ENCODE measurements around the gene BUD31. TPM values are rescaled to one million over a fixed set of nuclear protein-coding genes. Genes with fewer than 3 reads are reported as not detected.
"Not testable (repeated sequence)": the region's sequence is repeated elsewhere in the genome, so short reads cannot be mapped to it uniquely, and the experiment has no call there.

BUD31 gene
- total RNA-seq, 1 donor from 2014 or later: 116 TPM

DNA sequence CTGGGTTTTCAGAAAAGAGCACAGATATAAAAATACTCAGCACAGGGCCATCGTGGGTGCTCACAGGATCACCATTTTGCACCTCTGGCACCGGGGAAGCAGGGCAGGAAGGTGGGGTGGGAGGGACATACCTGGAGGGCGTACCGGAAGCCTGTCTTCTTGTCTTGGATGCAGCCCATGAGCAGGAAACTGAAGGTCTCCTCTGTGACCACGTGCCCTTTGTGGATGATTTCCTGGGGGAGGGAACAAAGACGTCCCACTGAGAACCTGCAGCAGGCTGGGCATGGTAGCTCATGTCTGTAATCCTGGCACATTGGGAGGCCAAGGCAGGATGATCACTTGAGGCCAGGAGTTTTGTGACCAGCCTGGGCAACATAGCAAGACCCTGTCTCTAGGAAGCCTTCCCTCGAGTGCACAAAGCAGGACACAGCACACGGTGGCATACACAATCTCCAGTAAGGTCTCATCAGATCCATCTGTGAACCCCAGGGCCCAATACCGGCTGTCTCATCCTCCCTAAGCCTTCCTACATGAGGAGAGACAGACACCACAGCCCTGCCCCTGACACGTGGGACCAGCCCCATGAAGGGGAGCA lies 20.3 kb downstream of the BUD31 start:
- no peak for DNase-seq (ENCODE audit: low read depth, low spot score)

DNA sequence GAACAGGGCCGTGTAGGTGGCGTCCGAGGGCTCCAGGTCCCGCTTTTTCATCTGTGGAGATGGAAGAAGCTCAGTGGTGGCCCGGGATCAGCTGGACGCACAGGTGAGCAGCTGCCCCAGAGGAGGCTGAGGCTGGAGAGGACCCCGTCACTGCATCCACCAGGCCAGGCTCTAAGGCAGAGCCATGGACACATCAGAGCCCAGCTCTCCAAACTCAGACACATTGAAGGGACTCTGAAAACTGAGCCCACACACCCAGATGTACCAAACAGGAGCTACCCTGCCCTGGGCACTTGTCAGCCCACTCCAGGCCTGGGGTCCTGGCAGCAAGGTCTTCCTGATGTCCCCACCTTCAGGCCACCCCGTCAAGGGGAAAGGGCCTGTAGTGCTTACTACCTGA lies 21.0 kb downstream of the BUD31 start:
- DNase-seq (ENCODE audit: low read depth, low spot score): no peak

DNA sequence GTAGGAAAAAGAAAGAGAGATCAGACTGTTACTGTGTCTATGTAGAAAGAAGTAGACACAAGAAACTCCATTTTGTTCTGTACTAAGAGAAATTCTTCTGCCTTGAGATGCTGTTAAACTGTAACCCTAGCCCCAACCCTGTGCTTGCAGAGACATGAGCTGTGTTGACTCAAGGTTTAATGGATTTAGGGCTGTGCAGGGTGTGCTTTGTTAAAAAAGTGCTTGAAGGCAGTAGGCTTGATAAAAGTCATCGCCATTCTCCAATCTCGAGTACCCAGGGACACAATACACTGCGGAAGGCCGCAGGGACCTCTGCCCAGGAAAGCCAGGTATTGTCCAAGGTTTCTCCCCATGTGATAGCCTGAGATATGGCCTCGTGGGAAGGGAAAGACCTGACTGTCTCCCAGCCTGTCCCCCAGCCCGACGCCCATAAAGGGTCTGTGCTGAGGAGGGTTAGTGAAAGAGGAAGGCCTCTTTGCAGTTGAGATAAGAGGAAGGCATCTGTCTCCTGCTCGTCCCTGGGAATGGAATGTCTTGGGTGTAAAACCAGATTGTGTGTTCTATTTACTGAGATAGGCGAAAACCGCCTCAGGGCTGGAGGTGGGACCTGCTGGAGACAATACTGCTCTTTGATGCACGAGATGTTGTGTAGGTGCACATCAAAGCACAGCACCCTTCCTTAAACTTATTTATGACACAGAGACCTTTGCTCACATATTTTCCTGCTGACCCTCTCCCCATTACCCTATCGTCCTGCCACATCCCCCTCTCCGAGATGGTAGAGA lies 23.2 kb downstream of the BUD31 start:
- not testable (repeated sequence) for DNase-seq (ENCODE audit: low read depth, low spot score)

DNA sequence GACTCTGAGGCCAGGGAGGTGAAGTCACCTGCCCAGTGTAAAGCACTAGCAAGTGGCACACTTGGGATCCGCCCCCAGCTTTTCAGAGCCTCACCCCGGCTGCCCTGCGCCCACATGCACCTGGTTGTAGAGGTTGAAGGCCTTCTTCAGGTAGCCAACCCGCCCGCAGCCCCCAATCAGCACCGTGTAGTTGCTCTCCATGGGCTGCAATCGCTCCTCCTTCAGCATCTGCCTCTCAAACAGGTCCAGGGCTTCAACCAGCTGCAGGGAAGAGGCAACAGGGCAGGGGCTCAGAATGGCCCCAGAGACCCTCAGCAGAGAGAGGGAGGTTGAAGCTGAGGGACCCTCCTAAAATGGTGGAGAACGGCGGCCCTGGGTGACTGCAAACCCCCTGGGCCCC lies 24.4 kb downstream of the BUD31 start:
- no peak for DNase-seq (ENCODE audit: low read depth, low spot score)

DNA sequence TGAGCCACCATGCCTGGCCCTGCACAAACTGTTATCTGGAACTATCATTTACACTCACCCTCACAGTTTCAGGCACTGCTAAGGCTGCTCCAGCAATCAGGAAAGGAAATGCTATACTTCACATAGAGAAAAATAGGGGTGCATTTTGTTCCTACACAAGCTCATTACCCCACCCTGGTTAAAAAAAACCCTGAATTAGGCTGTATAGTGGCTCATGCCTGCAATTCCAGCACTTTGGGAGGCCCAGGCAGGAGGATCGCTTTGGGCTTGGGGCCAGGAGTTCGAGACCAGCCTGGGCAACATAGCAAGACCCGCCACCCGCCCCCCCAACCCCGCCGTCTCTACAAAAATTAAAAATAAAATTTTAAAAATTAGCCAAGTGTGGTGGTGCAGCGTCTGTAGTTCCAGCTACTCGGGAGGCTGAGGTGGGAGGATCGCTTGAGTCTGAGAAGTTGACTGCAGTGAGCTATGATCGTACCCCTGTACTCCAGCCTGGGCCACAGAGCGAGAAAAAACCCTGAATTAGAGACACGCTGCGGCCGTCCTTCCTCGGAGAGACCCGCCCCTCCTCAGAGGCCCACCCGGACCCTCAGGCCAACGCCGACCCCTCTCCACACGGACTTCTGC lies 29.3 kb downstream of the BUD31 start:
- DNase-seq (ENCODE audit: low read depth, low spot score): no peak

DNA sequence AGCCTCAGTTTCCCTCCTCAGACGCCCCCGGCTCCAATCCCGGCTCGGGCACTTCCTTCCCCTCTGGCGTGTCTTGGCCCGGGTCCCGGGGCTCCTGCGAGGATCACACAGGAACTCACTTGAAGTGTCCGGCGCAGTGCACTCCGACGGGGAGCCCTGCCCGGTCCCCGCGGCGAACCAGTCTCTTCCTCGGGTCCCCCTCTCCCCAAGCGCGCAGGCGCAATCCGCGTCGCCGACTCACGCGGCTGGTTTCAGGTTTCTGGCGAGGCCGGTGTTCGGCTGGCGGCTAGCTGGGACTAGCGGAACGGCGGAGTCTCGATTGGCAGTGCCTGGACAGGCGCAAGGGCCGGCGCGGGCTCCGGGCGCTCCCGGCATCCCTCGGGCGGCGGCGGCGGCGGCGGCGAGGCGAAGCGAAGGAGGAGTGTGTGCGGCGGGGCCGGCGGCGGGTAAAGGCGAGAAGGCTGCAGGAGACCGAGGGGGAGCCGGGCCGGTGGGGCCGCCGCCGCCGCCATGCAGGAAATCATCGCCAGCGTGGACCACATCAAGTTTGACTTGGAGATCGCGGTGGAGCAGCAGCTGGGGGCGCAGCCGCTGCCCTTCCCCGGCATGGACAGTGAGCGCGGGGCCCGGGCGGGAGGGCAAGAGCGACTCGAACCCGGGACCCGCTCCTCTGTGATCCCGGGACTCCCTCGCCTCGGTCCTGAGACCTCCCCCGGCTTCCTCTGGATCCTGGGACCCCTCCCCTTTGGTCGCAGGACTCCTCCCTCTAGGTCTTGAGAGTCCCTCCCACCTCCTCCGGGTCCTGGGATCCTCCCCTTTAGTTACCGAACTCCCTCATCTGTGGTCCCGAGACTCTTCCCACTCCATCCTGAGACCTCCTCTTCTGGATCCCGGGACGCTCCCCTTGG lies 30.1 kb downstream of the BUD31 start, which contains the start of the genes CPSF4 and PTCD1:
CPSF4 (plus strand) TSS at position 371 of the 908 bp plus-strand sequence; CDS start at position 511, 140 bp downstream.
PTCD1 (minus strand) TSS at position 226 of the 908 bp plus-strand sequence. CDS start 3,556 bp downstream, outside the sequence.
- DNase-seq (ENCODE audit: low read depth, low spot score): peak; percentile 76

DNA sequence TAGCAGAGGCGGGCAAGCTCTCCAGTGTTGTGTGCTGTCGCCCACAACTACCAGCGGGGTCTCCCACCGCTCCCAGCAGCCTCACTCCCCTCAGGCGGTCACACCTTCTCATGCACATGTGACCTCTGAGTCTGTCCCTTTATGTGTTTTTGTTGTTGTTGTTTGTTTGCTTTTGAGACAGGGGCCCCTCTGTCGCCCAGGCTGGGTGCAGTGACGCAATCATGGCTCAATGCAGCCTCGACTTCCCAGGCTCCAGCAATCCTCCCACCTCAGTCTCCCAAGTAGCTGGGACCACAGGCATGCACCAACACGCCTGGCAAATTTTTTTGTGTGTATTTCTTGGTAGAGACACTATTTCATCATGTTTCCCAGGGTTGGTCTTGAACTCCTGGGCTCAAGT lies 31.4 kb downstream of the BUD31 start:
- DNase-seq (ENCODE audit: low read depth, low spot score): no peak

DNA sequence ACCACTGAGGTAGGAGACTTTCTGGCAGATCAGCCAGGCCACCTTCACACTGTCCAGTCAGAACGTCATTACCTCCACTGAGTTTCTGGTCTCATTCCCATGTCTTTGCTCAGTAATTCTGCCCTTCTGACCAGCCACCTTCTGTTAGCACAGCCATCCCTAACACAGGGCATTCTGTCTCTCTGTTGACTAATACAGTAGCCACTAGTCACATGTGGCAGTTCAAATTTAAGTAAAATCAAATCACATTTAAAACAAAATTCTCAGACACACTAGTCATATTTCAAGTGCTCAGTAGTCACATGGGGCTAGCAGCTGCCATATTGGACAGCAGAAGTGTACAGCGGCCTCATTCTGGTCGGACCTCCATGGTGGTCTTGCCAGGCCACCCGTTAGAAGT lies 37.3 kb downstream of the BUD31 start:
- DNase-seq (ENCODE audit: low read depth, low spot score): no peak

DNA sequence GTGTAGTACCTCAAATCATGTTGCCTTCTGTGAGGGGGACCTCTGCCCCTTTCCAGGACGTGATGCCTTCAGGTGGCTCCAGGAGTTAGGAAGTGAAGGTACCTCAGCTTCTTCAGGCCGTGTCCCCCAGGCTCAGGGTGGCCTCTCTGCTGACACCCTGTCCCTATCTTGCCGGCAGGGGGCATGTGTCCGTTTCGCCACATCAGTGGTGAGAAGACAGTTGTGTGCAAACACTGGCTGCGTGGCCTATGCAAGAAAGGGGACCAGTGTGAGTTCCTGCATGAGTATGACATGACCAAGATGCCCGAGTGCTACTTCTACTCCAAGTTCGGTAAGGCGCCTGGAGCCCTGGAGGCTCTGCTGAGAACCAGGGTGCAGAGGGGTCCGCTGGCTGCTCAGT lies 39.2 kb downstream of the BUD31 start:
- no peak for DNase-seq (ENCODE audit: low read depth, low spot score)

DNA sequence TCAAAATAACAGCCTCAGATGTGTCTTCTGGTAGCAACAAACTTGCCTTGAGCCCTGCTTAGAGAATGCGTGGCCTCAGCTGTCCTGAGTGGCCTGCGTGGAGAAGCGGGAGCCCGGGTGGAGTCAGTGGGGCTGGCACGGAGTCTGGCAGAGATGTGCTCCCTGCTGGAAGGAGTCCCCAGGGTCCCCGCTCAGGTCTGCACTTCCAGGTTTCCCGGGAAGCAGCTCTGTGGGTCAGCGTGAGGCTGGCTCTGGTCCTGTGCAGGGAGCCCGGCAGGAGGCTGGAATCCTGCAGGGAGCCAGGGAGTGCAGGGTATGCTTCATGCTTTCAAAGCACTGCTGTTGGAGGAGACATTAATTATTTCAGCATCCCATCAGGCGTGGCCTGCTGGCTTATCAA lies 40.1 kb downstream of the BUD31 start:
- no peak for DNase-seq (ENCODE audit: low read depth, low spot score)

DNA sequence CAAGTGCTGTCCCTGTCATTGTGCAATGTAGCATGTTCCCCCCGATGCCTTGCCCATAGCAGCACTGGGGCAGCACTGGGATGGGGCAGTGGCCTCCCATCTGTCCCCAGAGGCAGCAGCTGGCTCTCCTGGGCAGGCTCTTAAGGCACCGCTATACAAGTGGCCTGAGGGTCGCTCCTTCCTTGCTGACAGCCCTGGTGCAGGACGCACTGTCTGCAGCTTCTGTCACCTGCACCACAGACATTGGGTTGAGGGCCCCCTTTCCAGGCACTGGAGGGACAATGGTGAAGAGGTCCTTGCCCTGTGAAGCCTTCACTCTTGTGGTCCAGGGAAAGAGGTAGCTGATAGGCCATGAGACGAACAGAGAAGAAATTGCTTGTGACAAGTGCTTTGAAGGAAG lies 40.6 kb downstream of the BUD31 start:
- no peak for DNase-seq (ENCODE audit: low read depth, low spot score)

DNA sequence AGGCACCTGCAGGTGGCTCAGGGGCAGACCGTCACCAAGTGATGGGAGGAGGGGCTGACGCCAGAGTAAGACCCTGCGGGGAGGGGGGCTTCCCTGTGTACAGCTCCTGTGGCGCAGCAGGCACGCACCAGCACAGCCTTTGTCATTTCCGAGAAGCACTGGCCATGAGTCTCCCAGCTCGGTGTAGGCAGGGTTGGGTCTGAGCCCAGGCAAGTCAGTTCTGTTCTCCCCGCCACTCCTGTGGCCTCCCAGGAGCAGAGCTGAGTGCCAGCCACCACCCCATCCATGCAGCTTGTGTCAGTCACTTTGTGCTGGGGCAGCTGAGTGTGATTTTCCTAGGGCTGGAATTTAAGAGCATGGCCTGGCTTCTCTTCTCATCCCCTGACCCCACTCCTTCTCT lies 43.2 kb downstream of the BUD31 start:
- no peak for DNase-seq (ENCODE audit: low read depth, low spot score)

DNA sequence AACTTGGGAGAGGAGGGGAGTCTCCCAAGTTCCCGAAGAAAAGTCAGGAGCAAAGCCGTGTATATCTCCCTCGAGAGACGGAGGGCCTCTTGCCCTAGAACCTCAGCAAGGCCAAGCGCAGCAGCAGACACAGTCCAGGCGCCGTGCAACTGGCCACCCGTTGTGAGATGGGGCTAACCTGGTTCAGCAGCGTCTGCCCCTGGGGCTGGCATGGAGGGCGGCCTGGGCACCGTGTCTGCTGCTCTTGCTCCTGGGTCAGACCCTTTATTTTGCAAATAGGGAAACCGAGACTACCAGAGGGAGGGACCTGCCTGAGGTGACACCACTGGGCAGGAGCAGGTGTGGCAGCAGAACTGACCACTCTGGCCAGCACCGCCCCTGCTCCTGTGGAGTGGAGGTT lies 43.8 kb downstream of the BUD31 start:
- no peak for DNase-seq (ENCODE audit: low read depth, low spot score)

DNA sequence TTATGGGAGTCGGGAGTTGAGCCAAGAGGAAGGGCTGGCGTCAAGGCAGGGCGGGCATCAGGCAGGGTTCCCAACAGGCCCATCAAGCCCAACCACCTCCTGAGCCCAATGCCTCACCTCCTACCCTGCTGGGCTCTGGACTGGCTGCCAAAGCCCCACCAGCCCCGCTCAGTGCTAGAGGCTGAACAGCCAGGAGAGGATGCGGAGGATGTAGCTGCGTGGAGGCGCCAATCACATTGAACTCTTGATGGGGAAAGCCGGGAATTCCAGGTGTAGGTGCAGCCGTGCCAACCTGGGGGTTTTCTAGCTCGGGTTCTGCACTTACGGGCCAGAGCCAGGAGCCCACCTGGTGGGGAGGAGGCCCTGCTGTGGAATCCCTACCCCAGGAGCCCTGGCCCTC lies 44.3 kb downstream of the BUD31 start:
- DNase-seq (ENCODE audit: low read depth, low spot score): no peak

DNA sequence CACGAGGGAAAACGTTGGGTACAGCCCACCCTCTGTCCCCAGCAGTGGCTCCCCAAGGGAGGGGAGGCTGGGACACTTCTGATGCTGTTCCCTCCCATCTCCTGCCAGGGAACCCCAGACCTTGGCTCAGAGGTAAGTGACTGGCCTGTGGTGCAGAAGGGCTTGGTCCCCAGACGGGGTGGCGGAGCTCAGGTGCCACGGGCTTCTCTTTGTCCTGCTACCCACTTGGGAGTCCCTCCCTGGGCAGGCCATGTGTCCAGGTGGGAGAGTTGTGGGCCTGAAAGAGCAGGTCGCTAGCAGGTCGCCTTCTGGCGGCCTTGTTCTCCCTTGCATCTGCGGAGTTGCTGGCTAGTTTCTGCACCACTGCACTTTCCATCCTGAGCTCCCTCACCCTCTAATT lies 47.1 kb downstream of the BUD31 start:
- no peak for DNase-seq (ENCODE audit: low read depth, low spot score)

DNA sequence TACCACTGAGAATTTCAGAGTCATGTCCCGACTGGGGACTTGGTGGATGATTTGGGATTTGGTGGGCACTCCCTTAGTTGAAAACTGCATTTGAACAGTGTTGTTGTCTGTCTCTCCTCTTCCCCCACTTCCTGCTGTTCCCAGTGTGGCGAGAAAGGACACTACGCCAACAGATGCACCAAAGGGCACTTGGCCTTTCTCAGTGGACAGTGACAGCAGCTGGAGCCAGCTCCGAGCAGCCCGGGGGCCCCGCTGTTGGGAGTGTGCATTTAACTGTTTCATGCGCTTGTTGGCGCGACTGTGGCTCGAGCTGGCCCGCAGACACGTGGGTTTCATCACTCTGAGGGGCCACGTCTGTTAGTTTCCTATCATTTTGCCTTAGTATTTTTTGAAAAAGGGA lies 47.5 kb downstream of the BUD31 start:
- no peak for DNase-seq (ENCODE audit: low read depth, low spot score)

DNA sequence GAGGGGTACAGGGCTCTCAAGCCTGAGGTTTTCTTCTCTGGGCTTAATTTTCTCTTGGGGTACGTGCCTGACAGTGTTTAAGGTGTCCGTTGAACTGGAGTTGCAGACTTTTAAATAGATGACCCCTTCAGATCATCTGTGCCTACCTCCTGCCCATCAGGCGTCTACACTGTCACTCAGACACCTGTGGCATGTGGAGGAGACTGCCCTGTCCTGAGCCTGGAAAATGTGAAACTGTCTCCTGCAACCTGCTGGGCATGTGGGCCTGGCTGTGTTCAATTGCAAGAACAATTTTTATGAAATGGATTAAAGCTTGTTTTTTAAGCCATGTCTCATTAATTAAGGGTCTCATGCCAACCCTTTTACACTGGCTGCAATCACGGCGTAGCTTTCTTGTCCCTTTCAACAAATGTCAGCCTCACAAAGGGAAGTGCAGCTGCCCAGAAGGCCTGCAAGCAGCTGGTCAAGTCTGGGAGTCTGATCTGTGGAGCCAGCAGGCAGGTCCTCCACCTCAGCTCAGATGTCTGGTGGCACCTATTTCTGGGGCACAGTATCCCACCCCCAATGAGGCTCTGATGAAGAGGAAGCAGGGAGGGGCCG lies 48.4 kb downstream of the BUD31 start:
- no peak for DNase-seq (ENCODE audit: low read depth, low spot score)

DNA sequence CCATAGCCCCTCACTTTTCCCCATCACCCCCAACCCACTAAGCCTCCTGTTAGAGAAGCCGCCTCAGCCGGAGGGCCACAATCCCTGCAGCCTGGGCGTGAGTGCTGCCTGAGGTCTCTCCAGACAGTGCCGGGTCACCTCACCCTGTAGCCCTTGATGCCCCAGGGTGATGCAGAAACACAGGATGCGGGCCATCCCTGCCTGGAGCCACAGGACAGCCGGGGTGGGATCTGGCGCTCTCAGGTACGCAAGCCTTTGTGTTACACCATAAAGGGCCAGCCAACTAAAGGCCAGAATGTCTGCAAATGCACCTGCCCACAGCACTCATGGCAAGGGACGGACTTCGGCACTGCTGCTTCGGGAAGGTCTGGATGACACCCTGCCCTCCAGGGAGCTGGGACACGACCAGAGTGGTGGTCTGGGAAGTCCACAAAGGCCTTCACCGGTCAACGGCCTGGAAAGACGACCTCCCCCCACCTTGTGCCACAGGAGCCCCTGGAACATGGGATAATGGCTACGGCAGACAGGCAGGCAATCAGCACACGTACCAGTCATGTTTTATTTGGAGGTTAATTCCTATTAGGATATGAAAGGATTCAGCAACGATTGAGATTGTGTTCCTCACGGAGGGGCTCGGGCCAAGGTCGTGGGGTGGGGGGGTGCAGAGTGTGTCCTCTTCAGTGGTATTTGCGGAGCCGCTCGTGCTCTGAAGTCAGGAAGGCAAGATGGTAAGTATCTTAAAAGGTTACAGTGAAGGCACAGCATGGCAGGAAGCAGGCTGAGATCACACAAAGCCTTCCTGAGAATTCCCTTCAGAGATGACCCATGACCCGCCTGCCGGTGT lies 49.1 kb downstream of the BUD31 start:
- DNase-seq (ENCODE audit: low read depth, low spot score): no peak

DNA sequence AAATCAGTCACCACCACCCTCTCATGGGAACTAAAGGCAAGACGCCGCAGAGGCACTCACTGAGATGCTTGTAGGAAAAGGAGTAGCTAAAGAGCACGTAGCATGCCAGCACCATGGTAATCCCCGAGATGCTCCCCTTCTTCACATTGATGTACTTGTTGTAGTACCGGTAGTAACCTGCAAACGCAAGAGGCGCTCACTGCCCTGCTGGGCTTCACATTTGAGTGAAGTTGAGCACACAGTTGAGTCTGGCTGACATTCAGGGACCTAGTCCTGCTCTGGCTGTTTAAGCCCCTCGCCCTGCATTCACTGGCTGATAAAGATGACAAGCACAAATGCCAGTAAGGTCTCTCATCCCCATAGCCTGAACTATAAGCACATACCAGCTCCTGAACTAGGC lies 50.3 kb downstream of the BUD31 start:
- DNase-seq (ENCODE audit: low read depth, low spot score): no peak

DNA sequence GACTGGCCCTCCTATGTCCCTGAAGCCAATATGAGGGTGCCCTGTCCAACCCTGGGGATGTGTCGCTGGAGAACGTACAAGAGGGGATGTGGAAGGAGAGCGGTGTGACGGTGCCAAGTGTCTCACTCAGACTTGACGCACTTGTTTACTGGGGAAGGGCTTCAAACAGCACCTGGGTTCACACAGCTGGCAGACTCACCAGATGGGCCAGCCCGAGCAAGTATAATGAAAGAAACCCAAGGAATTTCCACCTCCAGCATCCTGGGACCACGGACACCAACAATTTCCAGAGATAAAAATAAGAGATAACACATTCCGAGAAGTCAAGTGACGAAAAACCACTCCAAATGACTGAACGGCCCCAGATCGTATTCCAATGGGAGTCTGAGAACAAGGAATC lies 51.9 kb downstream of the BUD31 start:
- DNase-seq (ENCODE audit: low read depth, low spot score): no peak
